Heart right ventricle (tissue), 16 donors: ENCODE results near the gene PHF12. TPM values are rescaled to one million over a fixed set of nuclear protein-coding genes. Genes with fewer than 3 reads are reported as not detected.

Experiments
- ATAC-seq, 8 donors: fragments of 200-7000 bp; cut with Tn5 transposase; one replicate each; pipeline ENCODE4 v1.9.1; 2020; ENCODE audit warnings: mild to moderate bottlenecking in 8 of 8, moderate library complexity in 8 of 8, moderate number of reproducible peaks in 1 of 8
- DNase-seq, 2 donors: peaks; one replicate each; pipeline ENCODE4 v3.0.0-alpha.2; 2020
- H3K27ac ChIP-seq, 10 donors: fragments of 200-600 bp; sonication (generic) in 2 of 10; one replicate each; pipeline versions ENCODE4 v1.5.0 to v1.8.0; 2020 to 2022; ENCODE audit warnings: mild to moderate bottlenecking in 3 of 10
- H3K27me3 ChIP-seq, 7 donors: fragments of 200-600 bp; one replicate each; pipeline ENCODE4 v1.8.0; 2021 to 2022; ENCODE audit warnings: mild to moderate bottlenecking in 2 of 7
- H3K36me3 ChIP-seq, 9 donors: fragments of 200-600 bp; sonication (generic) in 1 of 9; one replicate each; pipeline versions ENCODE4 v1.5.0 to v1.8.0; 2020 to 2022; ENCODE audit warnings: mild to moderate bottlenecking in 2 of 9
- H3K4me1 ChIP-seq, 9 donors: fragments of 200-600 bp; sonication (generic) in 1 of 9; one replicate each; pipeline versions ENCODE4 v1.5.0 to v1.8.0; 2020 to 2022; ENCODE audit warnings: mild to moderate bottlenecking in 4 of 9
- H3K4me3 ChIP-seq, 10 donors: fragments of 200-600 bp; sonication (generic) in 2 of 10; one replicate each; pipeline versions ENCODE4 v1.5.0 to v1.8.0; 2020 to 2022; ENCODE audit warnings: mild to moderate bottlenecking in 7 of 10, moderate library complexity in 2 of 10
- H3K9me3 ChIP-seq, 11 donors: fragments of 200-600 bp in 10 of 11; sonication (generic) in 2 of 11; one replicate each; pipeline versions ENCODE4 v1.5.0 to v1.8.0; 2013 to 2022; ENCODE audit warnings: mild to moderate bottlenecking in 2 of 11, control low read depth in 1 of 11, moderate library complexity in 1 of 11
- CTCF ChIP-seq, 9 donors: fragments of 200-600 bp; sonication (generic) in 2 of 9; IDR thresholded peaks; one replicate each; pipeline versions ENCODE4 v1.5.0 to v1.8.0; 2021 to 2022; ENCODE audit warnings: antibody characterized with exemption in 9 of 9, mild to moderate bottlenecking in 5 of 9, moderate library complexity in 1 of 9
- WGBS, 2 donors: extraction: QIAGEN DNeasy Blood & Tissue Kit; methylation state at CpG; one replicate each; pipeline ENCODE4 v1.1.7; 2013; ENCODE audit warnings: inconsistent platforms in 1 of 2; 5-methylcytosine and 5-hydroxymethylcytosine counted together
- intact Hi-C, 10 donors: fragments of 100-400 bp; cut with DNase I; formaldehyde crosslinking; loops; one replicate each; pipeline versions ENCODE4 v1.11.1 to v1.14.2; 2022
- polyA plus RNA-seq, 2 donors: library from polyadenylated mRNA; stranded (reverse); fragments of 200-250 nt; gene quantifications; one replicate each; pipeline ENCODE4 v1.2.3, GENCODE V29; 2013
- total RNA-seq, 10 donors: library from RNA; stranded (reverse); fragmentation: NEBNext Ultra II Directional in 3 of 10; extraction: Animal tissue kit (Norgen Biotek cat#: 25700) in 3 of 10; gene quantifications; one replicate each; pipeline versions ENCODE4 v1.2.1 to v1.2.4, GENCODE V29; 2021 to 2023
- donor health status: Arrhythmogenic right ventricular cardiomyopathy.
- donor health status: ischemic (EF 13 %, LVEDD 7.1; RV severe dilation, severe dysfunction).
- donor health status: healthy with polysubstance abuse.
- donor health status: DM: no; HTN: yes; CAD: no.
- donor health status: DM: no; HTN: no; CAD: no.
- donor health status: ischemic (EF 25% LVEDD 6.9; RV normal size, moderate dysfunction).
- donor health status: ischemic (EF 25% LVEDD 5.7; RV mildly dilated, moderate dysfunction).
- donor health status: healthy.
- donor health status: DM: yes; HTN: yes; CAD: no.
- donor health status: Ischemic cardiomyopathy.
- donor health status: ischemic (EF 35%, LVEDD 5.7; RV mildly dilated, moderate dysfunction).
- donor health status: nonischemic (EF 11% LVEDD 7.7; RV severe dilation, severe dysfunction).
- donor health status: DM: yes; HTN: yes; CAD: no.
- donor health status: PGD.
- donor health status: ischemic (EF 29% LVEDD 5.4; RV normal size, mild dysfunction).
- donor health status: nonischemic (EF 23%, LVEDD 6.1; RV moderate dilation, normal function).

The PHF12 gene
- total and polyA plus RNA-seq, 12 donors, result 7.3 to 28.0 (median 20.9) TPM

- Histone ChIP-seq H3K36me3 (no peaks in the 10 kb centered on the region), H3K4me3 (no peak overlapping the region), H3K27me3 (peaks cover 0 to 15% (median 5%) of the 10 kb centered on the region in 7 donors), H3K4me1 (peaks cover 0 to 24% (median 12%) of the 10 kb centered on the region in 9 donors), H3K27ac (no peak overlapping the region), H3K9me3 (no peaks in the 10 kb centered on the region)
- no peak for DNase-seq
- no peak for ATAC-seq
- no peak for TF ChIP-seq CTCF (IDR thresholded peaks at IDR 0.05)
- WGBS, 2 donors, result 92 to 93% methylated on average over 15 of the region's 15 CpGs
- intact Hi-C loops, result no loop called here
Measured at GRCh38 chr17:28986714-28987655, 35.7 kb upstream of the PHF12 start.

GRCh38 chr17:28985950-28986713, 34.8 kb upstream of the PHF12 start:
- H3K27ac ChIP-seq, result no peak overlapping the region
- peaks cover 0 to 29% (median 17%) of the 10 kb centered on the region in 9 donors for H3K4me1 ChIP-seq
- H3K27me3 ChIP-seq, result peaks cover 0 to 15% (median 5%) of the 10 kb centered on the region in 7 donors
- no peak for TF ChIP-seq CTCF (IDR thresholded peaks at IDR 0.05)
- no peaks in the 10 kb centered on the region for H3K9me3 ChIP-seq
- no peaks in the 10 kb centered on the region for H3K36me3 ChIP-seq
- no peak for ATAC-seq
- DNase-seq, result no peak
- no peak overlapping the region for H3K4me3 ChIP-seq
- whole genome bisulfite sequencing, 2 donors, result 45 to 49% methylated on average over 32 to 36 of the region's 36 CpGs
- intact Hi-C loops, result no loop called here

GRCh38 chr17:28983286-28984230, 32.2 kb upstream of the PHF12 start:
- no peak overlapping the region for H3K4me3 ChIP-seq
- DNase-seq, result no peak
- H3K27ac ChIP-seq, result peak overlapping the region in 4 of 10 donors; percentile 66 to 81 (median 66)
- ATAC-seq, result peak in 1 of 8 donors; percentile 38
- no peaks in the 10 kb centered on the region for H3K36me3 ChIP-seq
- 53 to 56% methylated on average over 7 of the region's 7 CpGs for WGBS, 2 donors
- intact Hi-C loops, result no loop called here
- H3K4me1 ChIP-seq, result peaks cover 0 to 29% (median 17%) of the 10 kb centered on the region in 9 donors
- H3K27me3 ChIP-seq, result peaks cover 0 to 15% (median 5%) of the 10 kb centered on the region in 7 donors
- no peak for TF ChIP-seq CTCF (IDR thresholded peaks at IDR 0.05)
- H3K9me3 ChIP-seq, result no peaks in the 10 kb centered on the region
